Measurements from ENCODE around the gene FBXL15.
"Not testable (repeated sequence)": the region's sequence is repeated elsewhere in the genome, so short reads cannot be mapped to it uniquely, and the experiment has no call there.

FBXL15 gene

DNA sequence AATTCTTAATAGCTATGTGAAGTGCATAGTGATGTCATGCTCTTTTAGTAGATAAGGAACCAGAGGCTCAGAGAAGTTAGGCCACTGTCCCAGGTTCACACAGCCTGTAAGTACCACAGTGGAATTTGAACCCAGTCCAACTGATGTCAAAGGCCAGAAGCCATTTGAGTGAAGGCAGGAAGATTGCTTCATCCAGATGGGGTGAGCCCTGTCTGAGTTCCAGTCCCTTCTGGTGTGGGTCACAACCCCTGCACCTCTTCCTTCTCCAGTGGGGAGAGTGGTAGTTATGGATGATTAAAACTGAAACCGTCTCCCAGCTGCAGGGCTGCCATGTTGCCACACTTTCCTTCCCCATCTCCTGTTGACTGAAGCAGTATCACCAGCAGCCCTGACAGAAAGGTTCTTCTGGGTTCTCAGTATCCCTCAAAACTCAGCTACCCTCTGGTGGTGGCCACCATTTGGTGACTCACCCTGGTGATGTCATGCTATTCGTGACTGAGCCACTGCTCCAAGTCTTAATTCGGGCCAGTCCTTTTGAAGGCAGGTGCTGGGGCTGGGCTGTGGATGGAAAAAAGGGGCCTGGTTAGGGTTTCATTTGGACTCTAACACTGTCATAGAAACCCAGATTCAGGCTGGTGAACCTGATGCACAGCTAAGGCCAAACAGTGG lies 32.2 kb downstream of the FBXL15 start:
- peaks cover 72% of the 10 kb centered on the region in 2 experiments for H3K4me1 ChIP-seq (ENCODE audit: control insufficient read depth in 1 of 2, insufficient read depth in 1 of 2, low read depth in 1 of 2, low read length in 1 of 2)
- TF ChIP-seq, protein P1, sequence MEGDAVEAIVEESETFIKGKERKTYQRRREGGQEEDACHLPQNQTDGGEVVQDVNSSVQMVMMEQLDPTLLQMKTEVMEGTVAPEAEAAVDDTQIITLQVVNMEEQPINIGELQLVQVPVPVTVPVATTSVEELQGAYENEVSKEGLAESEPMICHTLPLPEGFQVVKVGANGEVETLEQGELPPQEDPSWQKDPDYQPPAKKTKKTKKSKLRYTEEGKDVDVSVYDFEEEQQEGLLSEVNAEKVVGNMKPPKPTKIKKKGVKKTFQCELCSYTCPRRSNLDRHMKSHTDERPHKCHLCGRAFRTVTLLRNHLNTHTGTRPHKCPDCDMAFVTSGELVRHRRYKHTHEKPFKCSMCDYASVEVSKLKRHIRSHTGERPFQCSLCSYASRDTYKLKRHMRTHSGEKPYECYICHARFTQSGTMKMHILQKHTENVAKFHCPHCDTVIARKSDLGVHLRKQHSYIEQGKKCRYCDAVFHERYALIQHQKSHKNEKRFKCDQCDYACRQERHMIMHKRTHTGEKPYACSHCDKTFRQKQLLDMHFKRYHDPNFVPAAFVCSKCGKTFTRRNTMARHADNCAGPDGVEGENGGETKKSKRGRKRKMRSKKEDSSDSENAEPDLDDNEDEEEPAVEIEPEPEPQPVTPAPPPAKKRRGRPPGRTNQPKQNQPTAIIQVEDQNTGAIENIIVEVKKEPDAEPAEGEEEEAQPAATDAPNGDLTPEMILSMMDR (IDR thresholded peaks at IDR 0.05): no peak
- no peaks in the 10 kb centered on the region for H3K27me3 ChIP-seq
- H3K4me3 ChIP-seq (ENCODE audit: low read depth in 1 of 2, low read length in 1 of 2): no peak overlapping the region
- no peaks in the 10 kb centered on the region for H3K36me3 ChIP-seq
- H3K27ac ChIP-seq: peak overlapping the region; percentile 82
- no peaks in the 10 kb centered on the region for H3K9me3 ChIP-seq

DNA sequence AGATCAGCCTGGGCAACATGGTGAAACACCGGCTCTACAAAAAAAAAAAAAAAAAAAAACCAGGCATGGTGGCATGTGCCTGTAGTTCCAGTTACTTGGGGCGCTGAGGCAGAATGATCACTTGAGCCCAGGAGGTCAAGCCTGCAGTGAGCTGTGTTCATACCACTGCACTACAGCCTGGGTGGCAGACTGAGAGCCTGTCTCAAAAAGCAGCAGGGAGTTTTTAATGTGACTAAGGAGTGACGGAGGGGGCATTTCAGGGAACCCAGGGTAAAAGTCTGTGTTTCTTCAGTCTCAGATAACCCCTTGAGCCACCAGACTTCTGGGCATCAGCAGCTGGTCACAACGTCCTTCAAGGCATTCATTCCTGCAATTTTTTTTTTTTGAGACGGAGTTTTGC lies 32.9 kb downstream of the FBXL15 start:
- H3K9me3 ChIP-seq: no peaks in the 10 kb centered on the region
- H3K4me3 ChIP-seq (ENCODE audit: low read depth in 1 of 2, low read length in 1 of 2): no peak overlapping the region
- H3K27ac ChIP-seq: peak overlapping the region; percentile 82
- TF ChIP-seq, protein P1 (IDR thresholded peaks at IDR 0.05): no peak
- H3K4me1 ChIP-seq (ENCODE audit: control insufficient read depth in 1 of 2, insufficient read depth in 1 of 2, low read depth in 1 of 2, low read length in 1 of 2): peaks cover 72% of the 10 kb centered on the region in 2 experiments
- H3K27me3 ChIP-seq: no peaks in the 10 kb centered on the region
- H3K36me3 ChIP-seq: no peaks in the 10 kb centered on the region

DNA sequence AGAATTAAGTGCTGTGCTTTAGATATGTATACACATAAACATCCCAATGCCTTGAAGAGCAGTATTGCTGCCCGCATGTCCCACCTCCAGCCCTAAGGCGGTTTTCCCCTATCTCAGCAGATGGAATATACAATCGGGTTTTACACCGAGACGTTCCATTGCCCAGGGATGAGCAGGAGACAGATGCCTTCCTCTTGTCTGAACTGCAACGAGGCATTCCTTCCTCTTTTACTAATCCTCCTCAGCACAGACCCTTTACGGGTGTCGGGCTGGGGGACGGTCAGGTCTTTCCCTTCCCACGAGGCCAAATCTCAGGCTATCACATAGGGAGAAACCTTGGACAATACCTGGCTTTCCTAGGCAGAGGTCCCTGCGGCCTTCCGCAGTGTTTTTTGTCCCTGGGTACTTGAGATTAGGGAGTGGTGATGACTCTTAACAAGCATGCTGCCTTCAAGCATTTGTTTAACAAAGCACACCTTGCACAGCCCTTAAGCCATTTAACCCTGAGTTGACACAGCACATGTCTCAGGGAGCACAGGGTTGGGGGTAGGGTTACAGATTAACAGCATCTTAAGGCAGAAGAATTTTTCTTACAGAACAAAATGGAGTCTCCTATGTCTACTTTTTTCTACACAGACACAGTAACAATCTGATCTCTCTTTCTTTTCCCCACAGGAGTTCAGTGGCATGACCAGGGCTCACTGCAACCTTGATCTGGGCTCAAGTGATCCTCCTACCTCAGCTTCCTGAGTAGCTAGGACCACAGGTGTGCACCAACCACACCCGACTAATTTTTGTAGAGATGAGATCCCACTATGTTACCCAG lies 34.2 kb downstream of the FBXL15 start:
- not testable (repeated sequence) for H3K36me3 ChIP-seq; H3K4me3 ChIP-seq (ENCODE audit: low read depth in 1 of 2, low read length in 1 of 2); H3K27me3 ChIP-seq; H3K9me3 ChIP-seq
- Histone ChIP-seq H3K27ac (peak overlapping the region; percentile 58), H3K4me1 (ENCODE audit: control insufficient read depth in 1 of 2, insufficient read depth in 1 of 2, low read depth in 1 of 2, low read length in 1 of 2) (peaks cover 65 to 67% of the 10 kb centered on the region in 2 experiments)

DNA sequence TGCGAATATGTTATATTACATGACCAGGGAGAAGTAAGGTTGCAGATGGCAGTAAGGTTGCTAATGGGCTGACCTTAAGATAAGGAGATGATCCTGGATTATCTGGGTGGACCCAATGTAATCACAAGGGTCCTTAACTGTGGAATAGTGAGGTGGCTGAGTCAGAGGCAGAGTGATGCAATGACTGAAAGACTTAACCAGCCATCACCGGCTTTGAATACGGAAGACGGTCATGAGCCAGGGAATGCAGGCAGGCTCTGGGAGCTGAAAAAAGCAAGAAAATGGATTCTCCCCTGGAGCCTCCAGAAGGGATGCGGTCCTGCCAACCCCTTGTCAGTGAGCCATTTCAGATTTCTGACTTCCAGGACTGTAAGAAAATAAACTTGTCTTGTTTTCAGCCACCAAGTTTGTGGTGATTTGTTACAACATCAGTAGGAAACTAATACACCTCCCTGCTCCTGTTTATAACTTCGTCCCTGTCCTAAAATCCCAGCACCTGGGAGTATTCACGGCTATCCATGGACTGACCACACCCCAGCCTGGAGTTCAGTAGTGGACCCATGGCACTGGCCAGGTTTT lies 35.3 kb downstream of the FBXL15 start:
- Histone ChIP-seq H3K4me3 (ENCODE audit: low read depth in 1 of 2, low read length in 1 of 2) (no peak overlapping the region), H3K36me3 (no peaks in the 10 kb centered on the region), H3K9me3 (no peaks in the 10 kb centered on the region), H3K27ac (peak overlapping the region; percentile 61), H3K27me3 (no peaks in the 10 kb centered on the region), H3K4me1 (ENCODE audit: control insufficient read depth in 1 of 2, insufficient read depth in 1 of 2, low read depth in 1 of 2, low read length in 1 of 2) (peaks cover 62 to 66% of the 10 kb centered on the region in 2 experiments)
- TF ChIP-seq, protein P1 (IDR thresholded peaks at IDR 0.05): no peak

DNA sequence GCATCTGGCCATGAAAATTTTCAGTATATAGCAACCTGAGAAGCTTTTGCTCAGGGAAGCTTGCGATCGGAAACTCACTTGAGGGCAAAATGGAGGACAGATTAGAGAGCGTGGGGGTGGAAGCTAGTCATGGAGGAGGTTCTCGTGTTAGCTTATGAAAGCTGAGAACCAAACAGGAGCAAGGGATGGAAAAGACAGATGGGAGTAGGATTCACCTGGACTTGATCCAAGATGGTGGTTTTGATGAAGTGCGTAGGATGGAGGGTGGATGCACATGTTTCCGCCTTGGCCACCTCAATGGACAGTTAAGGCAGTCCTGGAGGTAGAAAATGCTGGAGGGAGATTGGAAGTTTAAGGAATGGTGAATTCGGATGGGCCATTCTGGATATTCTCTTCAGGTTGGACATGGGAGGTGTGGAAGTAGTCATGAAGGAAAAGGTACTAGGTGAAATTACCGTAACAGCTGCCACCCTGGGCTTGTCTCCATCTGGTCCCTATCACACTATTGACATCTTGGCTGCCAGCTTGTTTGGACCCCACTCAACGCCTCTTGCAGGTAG lies 37.0 kb downstream of the FBXL15 start:
- TF ChIP-seq, protein P1 (IDR thresholded peaks at IDR 0.05): no peak

More for the DNA sequence above, 37.0 kb downstream of the FBXL15 start:
- Histone ChIP-seq H3K4me1 (ENCODE audit: control insufficient read depth in 1 of 2, insufficient read depth in 1 of 2, low read depth in 1 of 2, low read length in 1 of 2) (peaks cover 64 to 66% of the 10 kb centered on the region in 2 experiments), H3K36me3 (no peaks in the 10 kb centered on the region), H3K27me3 (no peaks in the 10 kb centered on the region), H3K27ac (no peak overlapping the region), H3K4me3 (ENCODE audit: low read depth in 1 of 2, low read length in 1 of 2) (no peak overlapping the region), H3K9me3 (no peaks in the 10 kb centered on the region)
